HG03045 (cell line): ENCODE data around the gene TSHR.
A peak's percentile ranks its signal among the peaks of the same experiment; 100 is the strongest.

Source experiments
- ATAC-seq: cut with Tn5 transposase; IDR thresholded peaks from one replicate; pipeline ENCODE4 v1.9.1; 2021; ENCODE audit warnings: mild to moderate bottlenecking, moderate library complexity; ENCODE audit not compliant: unreplicated experiment

Gene TSHR

GRCh38 chr14:81170829-81171195, 215.4 kb downstream of the TSHR start:
- ATAC-seq, result no peak

GRCh38 chr14:81172353-81172752, 216.9 kb downstream of the TSHR start:
- ATAC-seq, result peak; percentile 21

GRCh38 chr14:81172881-81173280, 217.5 kb downstream of the TSHR start:
- peak; percentile 21 for ATAC-seq

- no peak for ATAC-seq
Observed at GRCh38 chr14:81176241-81176640, 220.8 kb downstream of the TSHR start.

GRCh38 chr14:81177225-81177624, 221.8 kb downstream of the TSHR start:
- no peak for ATAC-seq

GRCh38 chr14:81178063-81178462, 222.6 kb downstream of the TSHR start:
- no peak for ATAC-seq

- no peak for ATAC-seq
Observed at GRCh38 chr14:81179631-81180030, 224.2 kb downstream of the TSHR start.

- ATAC-seq, result peak; percentile 91
Observed at GRCh38 chr14:81187832-81188522, 232.6 kb downstream of the TSHR start.

GRCh38 chr14:81192594-81192993, 237.2 kb downstream of the TSHR start:
- ATAC-seq, result no peak

- peak; percentile 69 for ATAC-seq
Observed at GRCh38 chr14:81193924-81194633, 238.7 kb downstream of the TSHR start.
